GM18870 (cell line): ENCODE data around the gene UNC45B.
"Not testable (repeated sequence)": the region's sequence is repeated elsewhere in the genome, so short reads cannot be mapped to it uniquely, and the experiment has no call there.

Experiments used
- ATAC-seq: cut with Tn5 transposase; IDR thresholded peaks from one replicate; pipeline ENCODE4 v1.9.1; 2021; ENCODE audit warnings: moderate library complexity; ENCODE audit not compliant: unreplicated experiment

UNC45B gene

GRCh38 chr17:35213412-35213940 is 65.9 kb downstream of the UNC45B start:
- no peak for ATAC-seq

- ATAC-seq, result no peak
Observed at GRCh38 chr17:35214192-35214591, 66.6 kb downstream of the UNC45B start.

GRCh38 chr17:35214631-35215273 is 67.1 kb downstream of the UNC45B start:
- ATAC-seq, result no peak

- ATAC-seq, result no peak
Observed at GRCh38 chr17:35217107-35217506, 69.5 kb downstream of the UNC45B start.

- ATAC-seq, result no peak
Observed at GRCh38 chr17:35218915-35219314, 71.3 kb downstream of the UNC45B start.

GRCh38 chr17:35222452-35222851 is 74.8 kb downstream of the UNC45B start:
- ATAC-seq, result no peak

- no peak for ATAC-seq
Observed at GRCh38 chr17:35224436-35224835, 76.8 kb downstream of the UNC45B start.

- ATAC-seq, result no peak
Observed at GRCh38 chr17:35227546-35227945, 79.9 kb downstream of the UNC45B start.

GRCh38 chr17:35229638-35230037 is 82.0 kb downstream of the UNC45B start:
- ATAC-seq, result no peak

GRCh38 chr17:35234315-35234714 is 86.7 kb downstream of the UNC45B start:
- not testable (repeated sequence) for ATAC-seq

- no peak for ATAC-seq
Observed at GRCh38 chr17:35235289-35235688, 87.7 kb downstream of the UNC45B start.

- no peak for ATAC-seq
Observed at GRCh38 chr17:35235917-35236316, 88.3 kb downstream of the UNC45B start.

- ATAC-seq, result no peak
Observed at GRCh38 chr17:35236821-35237220, 89.2 kb downstream of the UNC45B start.

- ATAC-seq, result no peak
Observed at GRCh38 chr17:35238821-35239220, 91.2 kb downstream of the UNC45B start.
